GM12878 (cell line): ENCODE results near the gene KIN. TPM values are rescaled to one million over a fixed set of nuclear protein-coding genes. Genes with fewer than 3 reads are reported as not detected.
"Not testable (repeated sequence)": the region's sequence is repeated elsewhere in the genome, so short reads cannot be mapped to it uniquely, and the experiment has no call there.

Source experiments
- ATAC-seq: fragments of 200-7000 bp; cut with Tn5 transposase; 3 replicates; pipeline ENCODE4 v1.9.1; 2020; ENCODE audit warnings: mild to moderate bottlenecking, moderate library complexity
- BruUV-seq: library from RNA; stranded (reverse); fragments of 400-500 nt; replicated peaks from 2 replicates; lab custom pipeline; 2021; lab: Mats Ljungman, UMichigan
- CTCF ChIA-PET: fragments of 300-600 bp; sonication (Branson Sonifier 250); formaldehyde crosslinking; extraction: SDS; loops from one replicate; lab custom pipeline; 2021; ENCODE audit warnings: inconsistent platforms; lab: Yijun Ruan, JAX
- POLR2A ChIA-PET: fragments of 350-600 bp; formaldehyde crosslinking; extraction: SDS; loops from one replicate; lab custom pipeline; 2021; ENCODE audit warnings: inconsistent platforms; lab: Charles Lee
- RAD21 ChIA-PET: fragments of 300-600 bp; sonication (Branson Sonifier 250); formaldehyde crosslinking; loops from one replicate; lab custom pipeline; 2023; ENCODE audit warnings: antibody characterized with exemption; ENCODE audit not compliant: unreplicated experiment; lab: Charles Lee
- SMC1A ChIA-PET: fragments of 300-600 bp; sonication (Branson Sonifier 250); formaldehyde crosslinking; loops from one replicate; lab custom pipeline; 2023; ENCODE audit not compliant: unreplicated experiment, uncharacterized antibody; lab: Charles Lee
- DNase-seq: peaks from one replicate; pipeline ENCODE4 v3.0.0-alpha.2; 2011; ENCODE audit warnings: low read depth, low spot score
- FAIRE-seq: peaks from 3 replicates; lab custom pipeline; 2011; peaks lifted over from hg19 to GRCh38; lab: Jason Lieb, UNC
- H2AFZ ChIP-seq: 2 replicates; pipeline ENCODE4 v1.6.0; 2011; ENCODE audit warnings: low read depth, low read length, control low read depth; ENCODE audit not compliant: control insufficient read depth
- H3K27ac ChIP-seq: 2 replicates; pipeline ENCODE4 v1.5.1; 2011; ENCODE audit warnings: control low read depth; ENCODE audit not compliant: control insufficient read depth, insufficient read depth
- H3K27me3 ChIP-seq, 2 experiments: replicated peaks in 1 of 2; 2 replicates each; pipeline versions ENCODE4 v1.6.0 to v1.6.1; 2011; ENCODE audit warnings: low read length in 1 of 2; ENCODE audit not compliant: control insufficient read depth in 2 of 2, insufficient read depth in 2 of 2
- H3K36me3 ChIP-seq, 2 experiments: 2 replicates each; pipeline ENCODE4 v1.5.1; 2011; ENCODE audit warnings: low read length in 1 of 2; ENCODE audit not compliant: control insufficient read depth in 2 of 2, insufficient read depth in 2 of 2
- H3K4me1 ChIP-seq: 2 replicates; pipeline ENCODE4 v1.6.1; 2011; ENCODE audit warnings: mild to moderate bottlenecking, low read length, moderate library complexity, mixed read lengths; ENCODE audit not compliant: control insufficient read depth, insufficient read depth
- H3K4me2 ChIP-seq: 2 replicates; pipeline ENCODE4 v1.6.0; 2011; ENCODE audit warnings: control low read depth; ENCODE audit not compliant: control insufficient read depth, insufficient read depth
- H3K4me3 ChIP-seq: fragments of 200-600 bp; sonication (generic); 2 replicates; pipeline ENCODE4 v1.5.1; 2016
- H3K79me2 ChIP-seq: 2 replicates; pipeline ENCODE4 v1.6.0; 2011; ENCODE audit warnings: low read length; ENCODE audit not compliant: control insufficient read depth, insufficient read depth
- H3K9ac ChIP-seq: 2 replicates; pipeline ENCODE4 v1.8.0; 2011; ENCODE audit warnings: low read length, control low read depth, mixed read lengths; ENCODE audit not compliant: control insufficient read depth, insufficient read depth
- H3K9me3 ChIP-seq: replicated peaks from 3 replicates; pipeline ENCODE4 v1.5.1; 2011; ENCODE audit warnings: mild to moderate bottlenecking, low read length; ENCODE audit not compliant: control insufficient read depth, insufficient read depth
- H4K20me1 ChIP-seq: 2 replicates; pipeline ENCODE4 v1.6.0; 2011; ENCODE audit not compliant: control insufficient read depth, insufficient read depth
- CBFB ChIP-seq: IDR thresholded peaks from 2 replicates; pipeline ENCODE4 v1.6.1; 2016; ENCODE audit warnings: antibody characterized with exemption, low read depth
- E2F4 ChIP-seq: IDR thresholded peaks from 2 replicates; pipeline ENCODE4 v1.6.1; 2012; ENCODE audit warnings: low read depth, low read length, improper control_type of control experiment
- IRF5 ChIP-seq: fragments of 450-650 bp; IDR thresholded peaks from 2 replicates; pipeline ENCODE4 v1.6.1; 2017; ENCODE audit warnings: borderline replicate concordance
- KAT2A ChIP-seq: conservative IDR thresholded peaks from 2 replicates; pipeline ENCODE4 v1.6.1; 2011; ENCODE audit warnings: low read depth, low read length; ENCODE audit not compliant: control insufficient read depth
- LARP7 ChIP-seq: fragments of 450-650 bp; IDR thresholded peaks from 2 replicates; pipeline ENCODE4 v1.6.1; 2017; ENCODE audit warnings: mild to moderate bottlenecking
- PML ChIP-seq: IDR thresholded peaks from 2 replicates; pipeline ENCODE4 v1.6.1; 2012; ENCODE audit warnings: low read length, inconsistent platforms
- SREBF2 ChIP-seq: IDR thresholded peaks from 2 replicates; pipeline ENCODE4 v1.6.1; 2012; ENCODE audit warnings: mild to moderate bottlenecking, low read length
- TCF7 ChIP-seq: IDR thresholded peaks from 2 replicates; pipeline ENCODE4 v1.6.1; 2014; ENCODE audit warnings: antibody characterized with exemption, borderline replicate concordance
- WGBS: methylation state at CpG from one replicate; pipeline ENCODE4 v1.1.6; 2016; ENCODE audit warnings: low lambda C conversion rate; ENCODE audit not compliant: insufficient replicate concordance, insufficient coverage; ENCODE audit errors: missing lambda C conversion rate; 5-methylcytosine and 5-hydroxymethylcytosine counted together
- in situ Hi-C: fragments of 300-500 bp; cut with MboI; formaldehyde crosslinking; loops from 9 replicates; pipeline ENCODE4 v1.14.3; 2018; ENCODE audit warnings: mixed read lengths
- intact Hi-C: fragments of 100-400 bp; cut with micrococcal nuclease; formaldehyde crosslinking; loops from one replicate; pipeline ENCODE4 v1.14.2; 2022; ENCODE audit not compliant: unreplicated experiment
- polyA plus RNA-seq, 11 experiments: library from polyadenylated mRNA; depleted of rRNA in 4 of 11; unstranded in 6 of 11; stranded (reverse) in 5 of 11; fragments of >200 nt; fragmentation: Nextera tagmentation in 4 of 11; fragmentation: Illumina TruSeq in 1 of 11; extraction: Ambion mirVana in 4 of 11; extraction: Trizol in 1 of 11; gene quantifications; 1 replicate in 1 of 11; 2 replicates in 10 of 11; pipeline versions ENCODE4 v1.2.1 to v1.2.3, GENCODE V29; 2011 to 2016; ENCODE audit warnings: inconsistent platforms in 2 of 11, missing spikeins in 2 of 11, low read depth in 1 of 11
- total RNA-seq, 4 experiments: library from RNA; depleted of rRNA in 3 of 4; stranded (reverse); fragments of >200 nt in 3 of 4; fragmentation: Illumina TruSeq in 1 of 4; extraction: Trizol in 1 of 4; gene quantifications; 2 replicates each; pipeline versions ENCODE4 v1.2.1 to v1.2.3, GENCODE V29; 2013 to 2021

KIN gene
- total and polyA plus RNA-seq, 10 of the 15 experiments (the other 5 are each of a cell fraction or from before 2014, with no cell fraction given), result 6.8 to 33.2 (median 11.3) TPM

GRCh38 chr10:7711075-7711474 lies 76.7 kb downstream of the KIN start:
- H3K79me2 ChIP-seq, POLR2A ChIA-PET, H3K27me3 ChIP-seq, H3K9ac ChIP-seq, H3K36me3 ChIP-seq, BruUV-seq, H3K9me3 ChIP-seq, H4K20me1 ChIP-seq, H3K4me3 ChIP-seq, FAIRE-seq, H3K4me1 ChIP-seq, SMC1A ChIA-PET, DNase-seq, RAD21 ChIA-PET, H2AFZ ChIP-seq, H3K4me2 ChIP-seq, in situ Hi-C loops, ATAC-seq, H3K27ac ChIP-seq, intact Hi-C loops: not testable (repeated sequence)
- 39% methylated on average over 5 of the region's 5 CpGs for WGBS
- CTCF ChIA-PET, result interaction anchor here (1.5 kb wide), 1 partner anchor 9 kb away, joined by 3 read pairs; no protein-coding TSS in a partner anchor

GRCh38 chr10:7710446-7710845 lies 77.3 kb downstream of the KIN start:
- CTCF ChIA-PET, result interaction anchor here (1.5 kb wide), 1 partner anchor 8 kb away, joined by 3 read pairs; no protein-coding TSS in a partner anchor
- Histone ChIP-seq H3K9me3 (no peaks in the 10 kb centered on the region), H3K79me2 (no peaks in the 10 kb centered on the region), H3K4me3 (no peak overlapping the region), H3K4me1 (no peaks in the 10 kb centered on the region), H3K36me3 (no peaks in the 10 kb centered on the region), H3K4me2 (no peak overlapping the region), H3K27ac (no peak overlapping the region), H3K9ac (no peak overlapping the region), H4K20me1 (no peaks in the 10 kb centered on the region), H2AFZ (no peak overlapping the region), H3K27me3 (peaks cover 0 to 10% of the 10 kb centered on the region in 2 experiments; a peak in 3 of 4 replicates)
- POLR2A ChIA-PET, result no interaction called here
- ATAC-seq (no peak), FAIRE-seq (no peak), DNase-seq (no peak)
- RAD21 ChIA-PET, result no interaction called here
- in situ Hi-C loops (no loop called here), intact Hi-C loops (no loop called here)
- TF ChIP-seq E2F4 (no peak), TCF7 (no peak), IRF5 (no peak), LARP7 (no peak), CBFB (no peak), KAT2A (no peak), SREBF2 (no peak), PML (no peak)
- SMC1A ChIA-PET, result no interaction called here
- BruUV-seq, result no TSS peak
- 82% methylated on average over 1 of the region's 1 CpG for WGBS
